ENCODE measurements around the gene HABP2. TPM values are rescaled to one million over a fixed set of nuclear protein-coding genes. Genes with fewer than 3 reads are reported as not detected.

Gene HABP2
- total RNA-seq, result under 1 TPM in 1 of 3 donors, not detected in 2; 0.08 TPM

DNA sequence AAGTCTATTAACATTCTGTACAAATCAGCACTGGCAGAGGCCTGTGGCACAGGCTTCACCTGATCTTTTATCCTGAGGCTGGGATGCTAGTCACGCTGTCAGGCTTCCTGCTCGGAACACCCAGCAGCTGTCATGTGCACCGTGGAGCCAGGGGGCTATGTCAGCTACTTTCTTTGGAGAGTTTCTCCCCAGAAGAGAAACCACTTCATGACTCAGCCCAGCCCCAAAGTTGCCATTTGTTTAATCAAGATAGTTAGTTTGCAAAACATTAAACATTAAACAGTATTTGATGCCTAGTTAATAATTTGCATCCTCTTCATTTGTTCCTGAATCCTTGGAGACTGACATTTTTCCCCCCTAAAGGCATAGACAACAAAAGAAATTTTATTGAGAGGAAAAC is at the start of gene HABP2:
Gene HABP2, plus strand, starts transcription at position 353 of the 400 bp plus-strand sequence. CDS start 69 bp downstream, outside the sequence.
- H3K27me3 Mint-ChIP-seq (ENCODE audit: low read depth), result peaks cover 12% of the 10 kb centered on the region
- no peak within 1 kb of the TSS for H3K4me3 Mint-ChIP-seq
- H3K36me3 Mint-ChIP-seq (ENCODE audit: insufficient read depth), result no peaks in the 10 kb centered on the region
- H3K4me1 Mint-ChIP-seq (ENCODE audit: low read depth), result no peaks in the 10 kb centered on the region
- ATAC-seq (no peak), DNase-seq (no peak)
- no peaks in the 10 kb centered on the region for H3K9me3 Mint-ChIP-seq

DNA sequence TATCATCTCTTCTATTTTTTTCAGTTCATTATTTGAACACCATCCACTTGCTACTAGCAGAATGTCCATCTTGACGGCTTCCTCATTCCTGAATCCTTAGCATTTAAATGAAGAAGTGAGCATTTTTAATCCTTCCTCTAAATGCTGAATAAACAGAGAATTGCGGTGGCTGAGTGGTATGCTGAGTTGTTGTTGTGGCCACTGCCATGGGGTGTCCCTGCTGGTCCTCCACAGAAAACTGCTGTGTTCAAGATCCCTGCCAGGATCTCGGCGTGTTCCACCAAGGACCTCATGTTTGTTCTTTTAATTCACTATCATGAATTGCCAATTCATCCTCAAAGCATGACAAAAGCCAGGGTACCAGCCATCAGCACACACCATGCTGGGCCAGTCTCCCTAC is 48.9 kb upstream of the HABP2 start:
- ATAC-seq (no peak), DNase-seq (no peak)
- peaks cover 2% of the 10 kb centered on the region for H3K27me3 Mint-ChIP-seq (ENCODE audit: low read depth)
- no peaks in the 10 kb centered on the region for H3K9me3 Mint-ChIP-seq
- no peaks in the 10 kb centered on the region for H3K36me3 Mint-ChIP-seq (ENCODE audit: insufficient read depth)
- H3K4me3 Mint-ChIP-seq, result no peak overlapping the region
- H3K4me1 Mint-ChIP-seq (ENCODE audit: low read depth), result no peaks in the 10 kb centered on the region

DNA sequence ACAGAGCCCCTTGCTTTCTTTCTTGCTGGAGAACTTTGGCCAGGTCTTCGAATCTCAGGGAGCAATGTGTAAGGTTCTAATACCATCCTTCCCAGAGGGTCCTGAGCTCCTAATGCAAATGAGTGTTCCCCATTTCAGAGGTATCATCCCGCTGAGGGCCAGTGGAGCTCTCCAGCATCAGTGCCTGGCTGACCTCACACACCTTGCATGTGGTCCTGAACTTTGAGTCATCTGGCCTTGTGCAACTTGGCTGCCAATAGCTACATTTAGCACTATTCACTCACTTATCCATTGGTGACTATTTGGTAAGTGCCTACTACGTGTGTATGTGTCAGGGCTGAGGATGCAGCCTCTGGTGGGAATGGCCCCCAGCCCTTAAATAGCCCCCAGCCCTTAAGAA is 48.4 kb upstream of the HABP2 start:
- Mint-ChIP-seq H3K9me3 (no peaks in the 10 kb centered on the region), H3K4me1 (ENCODE audit: low read depth) (no peaks in the 10 kb centered on the region), H3K27me3 (ENCODE audit: low read depth) (peaks cover 2% of the 10 kb centered on the region), H3K36me3 (ENCODE audit: insufficient read depth) (no peaks in the 10 kb centered on the region), H3K4me3 (no peak overlapping the region)
- no peak for DNase-seq
- no peak for ATAC-seq

DNA sequence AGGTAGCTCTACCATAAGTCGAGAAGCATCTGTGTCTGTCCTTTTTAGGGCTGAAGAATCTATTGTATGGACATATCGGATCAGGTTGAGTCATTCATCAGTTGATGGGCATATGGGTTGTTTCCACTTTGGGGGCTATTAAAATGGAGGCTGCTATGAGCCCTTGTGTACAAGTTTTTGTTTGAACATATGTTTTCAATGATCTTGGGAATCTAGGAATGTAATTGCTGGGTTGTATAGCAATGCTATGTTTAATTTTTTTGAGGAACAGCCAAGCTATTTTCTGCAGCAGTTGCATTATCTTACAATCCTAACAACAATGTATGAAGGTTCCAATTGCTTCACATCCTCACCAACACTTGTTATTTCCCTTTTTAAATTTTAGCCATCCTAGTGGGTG is 46.4 kb upstream of the HABP2 start:
- Mint-ChIP-seq H3K27me3 (ENCODE audit: low read depth) (peaks cover 5% of the 10 kb centered on the region), H3K4me1 (ENCODE audit: low read depth) (no peaks in the 10 kb centered on the region), H3K4me3 (no peak overlapping the region), H3K9me3 (peaks cover 3% of the 10 kb centered on the region), H3K36me3 (ENCODE audit: insufficient read depth) (no peaks in the 10 kb centered on the region)
- ATAC-seq (no peak), DNase-seq (no peak)

DNA sequence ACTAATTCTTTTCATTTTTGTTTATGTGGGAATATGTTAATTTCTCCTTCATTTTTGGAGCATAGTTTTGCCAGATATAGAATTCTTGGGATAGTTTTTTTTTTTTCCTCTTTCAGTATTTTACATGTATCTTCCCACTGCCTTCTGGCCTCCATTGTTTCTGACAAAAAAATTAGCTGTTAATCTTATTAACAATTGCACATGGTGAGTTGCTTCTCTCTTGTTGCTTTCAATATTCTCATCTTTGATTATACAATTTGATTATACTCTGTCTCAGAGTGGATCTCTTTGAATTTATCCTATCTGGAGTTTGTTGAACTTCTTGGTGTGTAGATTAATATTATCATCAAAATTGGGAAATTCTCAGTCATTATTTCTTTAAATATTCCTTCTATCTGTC is 41.4 kb upstream of the HABP2 start:
- H3K4me3 Mint-ChIP-seq, result no peak overlapping the region

DNA sequence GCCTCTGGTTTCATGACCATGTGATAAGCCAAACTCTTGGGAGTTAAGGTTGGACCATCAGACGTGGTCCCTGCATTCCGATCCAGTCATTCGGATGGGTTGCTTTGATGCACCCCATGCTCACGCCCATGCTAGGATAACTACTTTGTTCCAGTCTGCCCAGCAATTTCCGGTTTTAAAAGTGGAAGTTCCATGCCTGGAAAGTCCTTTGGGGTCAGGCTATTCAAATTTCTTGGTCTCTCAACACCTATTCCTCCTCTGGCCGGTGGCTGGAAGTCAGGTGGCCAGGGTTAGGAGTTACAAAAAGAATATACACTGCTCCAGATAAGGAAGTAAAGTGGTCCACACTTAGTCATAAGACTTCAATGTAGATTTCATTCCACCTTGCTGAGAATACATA is 37.7 kb upstream of the HABP2 start:
- no peak for DNase-seq
- Mint-ChIP-seq H3K4me1 (ENCODE audit: low read depth) (no peaks in the 10 kb centered on the region), H3K36me3 (ENCODE audit: insufficient read depth) (peaks cover 3% of the 10 kb centered on the region), H3K27me3 (ENCODE audit: low read depth) (peaks cover 12% of the 10 kb centered on the region), H3K9me3 (peaks cover 15% of the 10 kb centered on the region), H3K4me3 (no peak overlapping the region)
- ATAC-seq, result no peak

More for the DNA sequence above, 41.4 kb upstream of the HABP2 start:
- no peak for ATAC-seq
- Mint-ChIP-seq H3K9me3 (peaks cover 15% of the 10 kb centered on the region), H3K36me3 (ENCODE audit: insufficient read depth) (peaks cover 3% of the 10 kb centered on the region), H3K4me1 (ENCODE audit: low read depth) (no peaks in the 10 kb centered on the region), H3K27me3 (ENCODE audit: low read depth) (peaks cover 11% of the 10 kb centered on the region)
- no peak for DNase-seq

DNA sequence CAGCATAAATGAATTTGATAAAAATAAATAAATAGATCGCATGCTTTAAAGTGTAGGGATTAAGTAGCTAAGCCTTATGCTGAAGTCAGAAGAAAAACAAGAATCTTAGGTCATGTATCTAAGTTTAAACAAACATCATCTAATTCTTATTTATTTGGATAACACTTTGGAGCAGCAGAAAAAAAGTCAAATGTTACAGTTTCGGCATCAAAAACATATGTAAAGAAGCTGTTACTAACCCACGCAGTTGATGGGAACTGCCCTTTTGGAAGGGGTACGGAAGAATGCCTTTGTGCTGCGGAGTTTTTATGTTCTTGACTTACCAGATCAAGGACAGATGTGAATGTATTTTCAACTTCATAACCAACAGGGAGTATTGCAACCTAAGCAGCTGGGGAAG is 37.3 kb upstream of the HABP2 start:
- ATAC-seq, result no peak
- peaks cover 12% of the 10 kb centered on the region for H3K27me3 Mint-ChIP-seq (ENCODE audit: low read depth)
- H3K4me1 Mint-ChIP-seq (ENCODE audit: low read depth), result no peaks in the 10 kb centered on the region
- peaks cover 3% of the 10 kb centered on the region for H3K36me3 Mint-ChIP-seq (ENCODE audit: insufficient read depth)
- H3K4me3 Mint-ChIP-seq, result no peak overlapping the region
- peaks cover 15% of the 10 kb centered on the region for H3K9me3 Mint-ChIP-seq
- DNase-seq, result no peak

DNA sequence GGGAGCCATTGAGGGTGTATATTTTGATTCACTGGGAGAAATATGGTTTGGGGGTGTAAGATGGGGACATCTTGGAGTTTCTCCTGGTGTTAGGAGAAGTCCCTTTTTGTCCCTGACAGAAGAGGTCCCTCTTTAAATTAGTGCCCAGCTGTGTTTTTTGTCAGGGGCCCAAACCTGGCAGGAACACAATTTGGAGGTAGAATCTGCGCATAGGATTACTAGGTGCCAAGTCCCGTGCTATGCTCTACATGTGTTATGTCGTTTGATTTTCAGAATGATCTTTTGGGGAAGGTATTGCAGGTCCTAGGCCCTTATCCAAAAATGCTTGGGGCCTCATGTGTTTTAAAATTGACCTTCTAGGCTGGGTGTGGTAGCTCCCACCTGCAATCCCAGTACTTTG is 36.8 kb upstream of the HABP2 start:
- DNase-seq (no peak), ATAC-seq (no peak)
- peaks cover 15% of the 10 kb centered on the region for H3K27me3 Mint-ChIP-seq (ENCODE audit: low read depth)
- no peak overlapping the region for H3K4me3 Mint-ChIP-seq
- H3K36me3 Mint-ChIP-seq (ENCODE audit: insufficient read depth), result peaks cover 3% of the 10 kb centered on the region
- H3K9me3 Mint-ChIP-seq, result peaks cover 15% of the 10 kb centered on the region
- H3K4me1 Mint-ChIP-seq (ENCODE audit: low read depth), result no peaks in the 10 kb centered on the region

DNA sequence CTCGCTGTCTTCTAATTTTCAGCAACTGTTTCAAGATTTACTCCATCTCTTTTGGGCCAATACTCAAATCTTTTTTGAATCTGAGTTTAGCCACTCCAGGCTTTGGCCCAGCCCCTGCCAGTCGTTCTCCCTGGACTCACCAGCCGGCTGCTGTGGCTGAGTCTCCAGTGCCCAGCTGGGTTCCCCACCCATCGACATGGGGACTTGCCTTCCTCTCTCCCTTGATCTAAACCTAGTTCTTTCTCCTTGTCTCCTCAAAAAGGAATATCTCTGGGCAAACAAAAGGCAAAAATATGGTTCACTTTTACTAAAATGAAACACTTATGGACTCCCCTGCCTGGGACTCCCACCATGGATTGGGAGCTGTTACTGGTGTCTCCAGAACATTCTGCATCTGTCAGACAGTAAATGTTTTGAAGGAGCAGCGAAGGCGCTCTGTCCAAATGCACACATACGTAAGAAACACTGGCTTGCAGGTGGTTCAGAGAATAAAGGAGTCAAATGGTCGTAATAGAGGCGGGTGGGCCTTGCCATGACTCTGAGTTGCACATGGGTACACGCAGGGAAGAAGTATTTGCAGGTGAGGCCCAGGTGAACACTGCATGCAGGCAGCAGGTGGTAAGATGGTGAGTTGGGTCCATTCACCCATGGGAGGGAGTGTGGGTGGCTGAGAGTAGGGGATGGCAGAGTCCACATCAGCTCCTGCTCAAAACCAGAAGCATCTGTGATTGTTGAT is 35.5 kb upstream of the HABP2 start:
- H3K36me3 Mint-ChIP-seq (ENCODE audit: insufficient read depth), result no peaks in the 10 kb centered on the region
- H3K4me3 Mint-ChIP-seq, result no peak overlapping the region
- no peaks in the 10 kb centered on the region for H3K4me1 Mint-ChIP-seq (ENCODE audit: low read depth)
- H3K9me3 Mint-ChIP-seq, result peaks cover 4% of the 10 kb centered on the region
- DNase-seq (no peak), ATAC-seq (no peak)
- peaks cover 16% of the 10 kb centered on the region for H3K27me3 Mint-ChIP-seq (ENCODE audit: low read depth)

DNA sequence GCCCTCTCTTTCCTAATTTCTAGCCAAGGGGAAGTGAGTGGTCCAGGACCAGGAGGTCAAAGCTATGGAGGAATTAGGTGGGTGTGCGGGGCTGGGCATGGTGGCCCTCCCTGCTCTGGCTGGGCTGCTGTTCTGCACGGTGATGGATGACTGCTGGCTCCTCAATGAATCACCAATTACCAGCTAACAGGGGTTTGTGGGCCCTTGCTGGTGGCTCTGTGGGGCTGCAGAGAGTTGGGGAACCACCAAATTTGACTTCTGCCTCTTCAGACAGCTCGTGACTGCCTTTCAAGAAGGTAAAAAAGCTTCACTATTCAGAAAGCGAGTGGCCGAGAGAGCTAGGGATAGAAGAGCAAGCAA is 35.0 kb upstream of the HABP2 start:
- H3K4me1 Mint-ChIP-seq (ENCODE audit: low read depth), result no peaks in the 10 kb centered on the region
- H3K27me3 Mint-ChIP-seq (ENCODE audit: low read depth), result peaks cover 16% of the 10 kb centered on the region
- H3K9me3 Mint-ChIP-seq, result no peaks in the 10 kb centered on the region
- no peak for DNase-seq
- no peaks in the 10 kb centered on the region for H3K36me3 Mint-ChIP-seq (ENCODE audit: insufficient read depth)
- H3K4me3 Mint-ChIP-seq, result no peak overlapping the region
- ATAC-seq, result no peak

DNA sequence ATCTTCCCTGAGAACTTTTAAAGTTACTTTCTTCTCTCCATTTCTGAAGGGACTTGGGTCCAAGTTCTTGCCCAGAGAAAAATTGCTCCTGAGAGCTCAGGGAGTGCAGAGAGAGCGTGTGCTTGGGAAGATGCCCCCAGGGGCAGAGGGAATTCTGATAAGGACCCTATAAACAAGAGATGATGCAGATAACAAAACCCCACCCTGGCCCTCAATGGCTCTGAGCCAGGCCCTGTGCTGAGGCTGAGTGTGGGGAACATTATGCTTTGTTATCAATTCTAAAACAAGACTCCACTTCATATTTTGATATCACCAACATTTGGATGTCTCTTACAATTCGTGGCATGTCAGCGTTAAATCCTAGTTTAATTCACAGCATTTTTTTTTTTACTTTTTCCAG is 34.4 kb upstream of the HABP2 start:
- ATAC-seq (no peak), DNase-seq (no peak)
- Mint-ChIP-seq H3K4me3 (no peak overlapping the region), H3K27me3 (ENCODE audit: low read depth) (peaks cover 16% of the 10 kb centered on the region), H3K9me3 (no peaks in the 10 kb centered on the region), H3K36me3 (ENCODE audit: insufficient read depth) (no peaks in the 10 kb centered on the region), H3K4me1 (ENCODE audit: low read depth) (no peaks in the 10 kb centered on the region)

DNA sequence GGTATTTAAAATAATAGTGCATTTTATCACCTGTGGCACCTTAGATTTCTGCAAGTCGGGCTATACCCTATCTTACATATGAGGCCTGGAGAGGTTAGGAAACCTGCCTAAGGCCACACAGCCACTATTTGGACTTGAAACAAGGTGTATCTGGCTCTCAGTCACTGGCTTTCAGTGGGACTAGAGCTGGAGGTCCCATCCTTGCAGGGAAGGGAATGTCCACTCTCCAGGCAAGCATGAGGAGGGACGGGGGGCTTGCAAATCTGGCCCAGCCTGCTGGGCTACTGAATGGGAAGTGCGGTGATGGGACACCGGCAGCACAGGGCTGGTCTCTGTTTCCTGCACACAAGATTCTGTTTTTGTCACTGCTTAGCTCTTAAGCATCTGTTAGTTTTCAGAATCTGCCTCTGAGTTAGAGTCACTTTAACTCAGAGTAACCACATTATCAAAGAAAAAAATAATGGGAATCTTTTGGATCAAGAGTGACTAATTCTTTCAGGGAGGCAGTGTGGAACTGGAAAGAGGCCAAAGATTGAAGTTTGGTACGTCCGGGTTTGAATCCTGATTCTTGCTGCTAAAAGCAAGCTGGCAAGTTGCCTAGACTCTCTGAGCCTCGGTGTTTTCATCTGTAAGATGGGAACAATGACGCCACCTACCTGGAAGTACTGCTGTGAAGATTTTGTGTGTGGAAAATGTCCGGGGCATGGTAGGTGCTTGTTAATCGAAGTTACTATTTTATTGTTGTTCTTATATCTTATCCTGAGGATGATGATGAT is 33.8 kb upstream of the HABP2 start:
- Mint-ChIP-seq H3K4me1 (ENCODE audit: low read depth) (no peaks in the 10 kb centered on the region), H3K27me3 (ENCODE audit: low read depth) (peaks cover 15% of the 10 kb centered on the region), H3K9me3 (no peaks in the 10 kb centered on the region), H3K36me3 (ENCODE audit: insufficient read depth) (no peaks in the 10 kb centered on the region), H3K4me3 (no peak overlapping the region)
- DNase-seq, result no peak
- ATAC-seq, result no peak

DNA sequence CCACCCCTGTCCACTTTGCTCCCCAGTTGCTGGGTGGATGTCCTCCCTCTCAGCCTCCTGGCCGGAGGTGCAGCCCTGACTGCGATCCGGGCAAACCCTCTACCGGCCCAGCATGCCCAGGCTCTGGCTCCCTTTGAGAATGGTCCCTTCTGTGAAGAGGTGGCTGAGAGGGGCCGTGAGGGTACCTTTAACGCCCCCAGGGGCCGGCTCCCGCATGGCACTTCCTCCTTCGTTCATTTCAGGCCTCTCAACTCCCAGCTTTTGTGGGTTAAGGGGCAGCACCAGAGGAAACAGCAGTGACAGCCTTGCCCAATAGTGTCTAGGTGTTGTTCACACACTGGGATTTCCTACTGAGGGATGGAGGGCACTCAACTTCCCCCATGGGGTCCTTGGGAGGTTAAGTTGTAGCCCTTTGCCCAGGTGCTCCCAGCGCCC is 33.2 kb upstream of the HABP2 start:
- ATAC-seq (no peak), DNase-seq (no peak)
- Mint-ChIP-seq H3K4me1 (ENCODE audit: low read depth) (no peaks in the 10 kb centered on the region), H3K9me3 (no peaks in the 10 kb centered on the region), H3K36me3 (ENCODE audit: insufficient read depth) (no peaks in the 10 kb centered on the region), H3K4me3 (no peak overlapping the region), H3K27me3 (ENCODE audit: low read depth) (peaks cover 15% of the 10 kb centered on the region)

DNA sequence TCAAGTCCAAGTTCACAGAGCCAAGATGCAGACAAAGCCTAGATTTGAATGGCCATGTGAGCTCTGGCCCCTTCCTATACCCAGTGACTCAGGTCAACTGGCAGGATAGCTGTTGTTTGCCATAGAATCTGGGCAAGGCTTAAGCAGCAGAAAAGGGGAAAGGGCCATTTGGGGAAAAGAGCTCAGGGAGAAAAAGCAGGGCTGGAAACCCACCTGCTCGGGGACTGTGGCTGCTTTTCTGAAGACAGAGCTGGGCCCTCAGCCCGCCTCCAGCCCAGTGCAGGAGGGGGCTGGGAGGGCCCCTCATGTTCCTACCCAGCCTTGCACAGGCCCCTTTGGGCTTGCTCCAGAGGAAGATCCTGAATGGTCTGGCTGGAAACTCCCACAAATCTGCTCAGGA is 32.6 kb upstream of the HABP2 start:
- Mint-ChIP-seq H3K9me3 (no peaks in the 10 kb centered on the region), H3K27me3 (ENCODE audit: low read depth) (peaks cover 10% of the 10 kb centered on the region), H3K4me1 (ENCODE audit: low read depth) (no peaks in the 10 kb centered on the region), H3K4me3 (no peak overlapping the region), H3K36me3 (ENCODE audit: insufficient read depth) (no peaks in the 10 kb centered on the region)
- DNase-seq (no peak), ATAC-seq (no peak)
